ENCODE results near the gene RMC1. TPM values are rescaled to one million over a fixed set of nuclear protein-coding genes. Genes with fewer than 3 reads are reported as not detected.
"Not testable (repeated sequence)": the region's sequence is repeated elsewhere in the genome, so short reads cannot be mapped to it uniquely, and the experiment has no call there.

The RMC1 gene
- polyA plus RNA-seq, 1 experiment, result 10.8 TPM

DNA sequence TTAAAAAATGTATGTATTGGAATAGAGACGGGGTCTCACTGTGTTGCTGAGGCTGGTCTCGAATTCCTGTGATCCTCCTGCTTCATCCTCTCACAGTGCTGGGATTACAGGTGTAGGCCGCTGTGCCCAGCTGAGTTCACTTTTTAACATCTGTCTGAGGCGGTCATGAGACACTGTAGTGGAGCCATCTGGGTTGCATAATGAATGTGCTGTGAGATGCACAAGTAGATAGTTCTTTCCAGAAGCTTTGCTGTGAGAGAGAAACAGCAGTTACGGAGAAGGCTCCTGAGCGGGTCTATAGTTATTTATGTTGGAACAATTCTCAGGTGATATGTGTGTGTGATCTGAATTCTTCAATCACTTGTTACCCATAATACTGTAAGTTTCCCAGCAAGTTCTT is 3.1 kb downstream of the RMC1 start:
- CTCF ChIA-PET, result interaction anchor here (1.6 to 3.5 kb wide), 2 partner anchors 9 to 13 kb away, joined by 5 to 19 read pairs; no protein-coding TSS in a partner anchor
- POLR2A ChIA-PET, result no interaction called here
- no peak for DNase-seq (ENCODE audit: low read depth)

DNA sequence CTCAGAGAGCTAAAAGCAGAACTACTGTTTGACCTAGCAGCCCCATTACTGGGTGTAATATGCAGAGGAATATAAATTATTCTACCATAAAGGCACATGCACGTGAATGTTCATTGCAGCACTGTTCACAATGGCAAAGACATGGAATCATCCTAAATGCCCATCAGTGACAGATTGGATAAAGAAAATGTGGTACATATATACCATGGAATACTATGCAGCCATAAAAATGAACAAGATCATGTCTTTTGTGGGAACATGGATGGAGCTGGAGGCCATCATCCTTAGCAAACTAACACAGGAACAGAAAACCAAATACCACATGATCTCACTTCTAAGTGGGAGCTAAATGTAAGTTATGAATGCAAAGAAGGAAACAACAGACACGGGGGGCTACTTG is 7.6 kb downstream of the RMC1 start:
- CTCF ChIA-PET, result interaction anchor here (1.7 kb wide), 1 partner anchor 74 kb away, joined by 5 read pairs; no protein-coding TSS in a partner anchor
- DNase-seq (ENCODE audit: low read depth); POLR2A ChIA-PET; H3K4me3 ChIP-seq (ENCODE audit: low read depth, low read length); H3K36me3 ChIP-seq (ENCODE audit: control insufficient read depth, insufficient read depth, low read length); H3K27me3 ChIP-seq (ENCODE audit: control insufficient read depth, insufficient read depth, low read length): not testable (repeated sequence)

More for the DNA sequence above, 3.1 kb downstream of the RMC1 start:
- TF ChIP-seq, protein P1, sequence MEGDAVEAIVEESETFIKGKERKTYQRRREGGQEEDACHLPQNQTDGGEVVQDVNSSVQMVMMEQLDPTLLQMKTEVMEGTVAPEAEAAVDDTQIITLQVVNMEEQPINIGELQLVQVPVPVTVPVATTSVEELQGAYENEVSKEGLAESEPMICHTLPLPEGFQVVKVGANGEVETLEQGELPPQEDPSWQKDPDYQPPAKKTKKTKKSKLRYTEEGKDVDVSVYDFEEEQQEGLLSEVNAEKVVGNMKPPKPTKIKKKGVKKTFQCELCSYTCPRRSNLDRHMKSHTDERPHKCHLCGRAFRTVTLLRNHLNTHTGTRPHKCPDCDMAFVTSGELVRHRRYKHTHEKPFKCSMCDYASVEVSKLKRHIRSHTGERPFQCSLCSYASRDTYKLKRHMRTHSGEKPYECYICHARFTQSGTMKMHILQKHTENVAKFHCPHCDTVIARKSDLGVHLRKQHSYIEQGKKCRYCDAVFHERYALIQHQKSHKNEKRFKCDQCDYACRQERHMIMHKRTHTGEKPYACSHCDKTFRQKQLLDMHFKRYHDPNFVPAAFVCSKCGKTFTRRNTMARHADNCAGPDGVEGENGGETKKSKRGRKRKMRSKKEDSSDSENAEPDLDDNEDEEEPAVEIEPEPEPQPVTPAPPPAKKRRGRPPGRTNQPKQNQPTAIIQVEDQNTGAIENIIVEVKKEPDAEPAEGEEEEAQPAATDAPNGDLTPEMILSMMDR (IDR thresholded peaks at IDR 0.05; ENCODE audit: insufficient read depth, low read depth, low read length), result no peak
- no peaks in the 10 kb centered on the region for H3K27me3 ChIP-seq (ENCODE audit: control insufficient read depth, insufficient read depth, low read length)
- no peak overlapping the region for H3K4me3 ChIP-seq (ENCODE audit: low read depth, low read length)
- peaks cover 6% of the 10 kb centered on the region for H3K36me3 ChIP-seq (ENCODE audit: control insufficient read depth, insufficient read depth, low read length)

DNA sequence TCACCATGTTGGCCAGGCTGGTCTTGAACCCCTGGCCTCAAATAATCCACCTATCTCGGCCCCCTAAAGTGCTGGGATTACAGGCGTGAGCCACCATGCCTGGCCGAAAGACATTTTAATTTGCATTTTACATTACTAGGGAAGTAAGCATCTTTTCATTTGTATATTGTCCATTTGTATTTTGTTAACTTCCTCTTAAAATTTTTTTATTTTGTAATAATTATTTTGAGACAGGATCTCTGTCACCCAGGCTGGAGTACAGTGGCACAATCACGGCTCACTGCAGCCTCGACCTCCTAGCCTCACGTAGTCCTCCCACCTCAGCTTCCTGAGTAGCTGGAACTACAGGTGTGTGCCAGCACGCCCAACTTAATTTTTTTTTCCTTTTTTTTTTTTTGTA is 8.9 kb downstream of the RMC1 start:
- POLR2A ChIA-PET; H3K36me3 ChIP-seq (ENCODE audit: control insufficient read depth, insufficient read depth, low read length); H3K27me3 ChIP-seq (ENCODE audit: control insufficient read depth, insufficient read depth, low read length); H3K4me3 ChIP-seq (ENCODE audit: low read depth, low read length); DNase-seq (ENCODE audit: low read depth): not testable (repeated sequence)
- CTCF ChIA-PET, result interaction anchor here (0.7 to 1.1 kb wide), 5 partner anchors 13 to 273 kb away, joined by 3 to 6 read pairs (median 4); no protein-coding TSS in a partner anchor

DNA sequence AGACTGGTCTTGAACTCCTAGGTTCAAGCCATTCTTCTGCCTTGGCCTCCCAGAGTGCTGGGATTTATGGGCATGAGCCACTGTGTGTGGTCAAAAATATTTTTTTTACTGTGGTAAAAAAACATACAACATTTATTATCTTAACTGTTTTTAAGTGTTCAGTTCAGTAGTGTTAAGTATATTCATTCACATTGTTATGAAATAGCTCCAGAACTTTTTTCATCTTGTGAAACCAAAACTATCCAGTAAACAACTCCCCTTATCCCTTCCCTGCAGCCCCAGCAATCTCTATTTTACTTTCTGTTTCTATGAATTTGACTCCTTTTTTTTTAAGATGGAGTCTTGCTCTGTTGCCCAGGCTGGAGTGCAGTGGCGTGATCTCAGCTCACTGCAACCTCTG is 9.3 kb downstream of the RMC1 start:
- peaks cover 9% of the 10 kb centered on the region for H3K36me3 ChIP-seq (ENCODE audit: control insufficient read depth, insufficient read depth, low read length)
- DNase-seq (ENCODE audit: low read depth), result no peak
- TF ChIP-seq, protein P1 (IDR thresholded peaks at IDR 0.05; ENCODE audit: insufficient read depth, low read depth, low read length), result no peak
- ChIA-PET POLR2A (no interaction called here), CTCF (interaction anchor here (0.7 to 1.1 kb wide), 5 partner anchors 13 to 272 kb away, joined by 3 to 6 read pairs (median 4); no protein-coding TSS in a partner anchor)
- no peaks in the 10 kb centered on the region for H3K27me3 ChIP-seq (ENCODE audit: control insufficient read depth, insufficient read depth, low read length)
- no peak overlapping the region for H3K4me3 ChIP-seq (ENCODE audit: low read depth, low read length)

GRCh38 chr18:23515911-23516546 is 12.7 kb downstream of the RMC1 start:
- Histone ChIP-seq H3K36me3 (ENCODE audit: control insufficient read depth, insufficient read depth, low read length) (peaks cover 12% of the 10 kb centered on the region), H3K4me3 (ENCODE audit: low read depth, low read length) (no peak overlapping the region), H3K27me3 (ENCODE audit: control insufficient read depth, insufficient read depth, low read length) (no peaks in the 10 kb centered on the region)
- TF ChIP-seq, protein P1 (IDR thresholded peaks at IDR 0.05; ENCODE audit: insufficient read depth, low read depth, low read length), result peak; percentile 95
- DNase-seq (ENCODE audit: low read depth), result no peak
- CTCF ChIA-PET, result interaction anchor here (0.7 to 3.5 kb wide), 26 partner anchors 10 to 603 kb away, joined by 3 to 24 read pairs (median 5); partner anchors contain the start of gene NPC1
- POLR2A ChIA-PET, result no interaction called here

DNA sequence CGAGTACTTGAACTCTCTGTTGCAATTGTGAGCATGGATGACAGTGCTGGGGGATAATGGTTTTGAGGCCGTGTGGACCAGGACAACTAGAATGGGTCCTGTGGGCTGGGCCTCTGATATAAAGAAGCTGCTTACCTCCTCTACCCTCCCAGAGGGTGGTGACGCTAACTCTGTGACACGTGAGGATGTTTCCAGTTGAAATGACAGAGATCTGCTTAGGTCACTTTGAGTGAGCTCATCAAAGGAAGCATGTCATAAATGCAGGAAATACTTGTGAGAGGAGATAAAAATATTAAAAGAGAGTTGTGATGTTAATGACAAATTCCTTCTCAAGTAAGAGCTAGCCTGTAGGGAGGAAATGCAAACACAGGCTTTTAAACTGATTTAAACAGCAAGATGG is 16.4 kb downstream of the RMC1 start:
- Histone ChIP-seq H3K27me3 (ENCODE audit: control insufficient read depth, insufficient read depth, low read length) (no peaks in the 10 kb centered on the region), H3K4me3 (ENCODE audit: low read depth, low read length) (no peak overlapping the region), H3K36me3 (ENCODE audit: control insufficient read depth, insufficient read depth, low read length) (peaks cover 20% of the 10 kb centered on the region)
- ChIA-PET CTCF (interaction anchor here (0.6 to 1.7 kb wide), 3 partner anchors 14 to 183 kb away, joined by 3 to 5 read pairs (median 3); no protein-coding TSS in a partner anchor), POLR2A (no interaction called here)
- TF ChIP-seq, protein P1 (IDR thresholded peaks at IDR 0.05; ENCODE audit: insufficient read depth, low read depth, low read length), result no peak
- DNase-seq (ENCODE audit: low read depth), result no peak

All from BJ (cell line).